SU-DHL-6 (cell line): ENCODE data around the gene HRH2.

ENCODE experiments used
- H2AFZ ChIP-seq: fragments of 200-600 bp; sonication (generic); 2 replicates; pipeline ENCODE4 v1.6.1; 2014; ENCODE audit warnings: low read depth, mild to moderate bottlenecking, moderate library complexity, mixed read lengths, antibody characterized with exemption, low read length; ENCODE audit not compliant: severe bottlenecking
- H3F3A ChIP-seq: fragments of 200-600 bp; shearing (Covaris generic); 2 replicates; pipeline ENCODE4 v1.6.0; 2016; ENCODE audit warnings: antibody characterized with exemption, mild to moderate bottlenecking; ENCODE audit not compliant: insufficient read depth
- H3K27ac ChIP-seq: fragments of 200-600 bp; sonication (generic); 2 replicates; pipeline ENCODE4 v1.5.1; 2016; ENCODE audit warnings: low read depth, mild to moderate bottlenecking, low read length, moderate library complexity, mixed read lengths
- H3K27me3 ChIP-seq: fragments of 200-600 bp; sonication (generic), shearing (Covaris generic); 2 replicates; pipeline ENCODE4 v1.6.0; 2014; ENCODE audit warnings: mild to moderate bottlenecking, low read length
- H3K36me3 ChIP-seq: fragments of 200-600 bp; sonication (generic); 2 replicates; pipeline ENCODE4 v1.6.1; 2014; ENCODE audit warnings: mild to moderate bottlenecking, low read length, mixed read lengths
- H3K4me2 ChIP-seq: fragments of 300-600, 200-600 bp; shearing (Covaris generic), sonication (generic); 2 replicates; pipeline ENCODE4 v1.6.0; 2014; ENCODE audit warnings: low read length, low read depth, mild to moderate bottlenecking; ENCODE audit not compliant: poor library complexity, severe bottlenecking
- H3K4me3 ChIP-seq: fragments of 200-600 bp; sonication (generic); 2 replicates; pipeline ENCODE4 v1.5.1; 2014; ENCODE audit warnings: antibody characterized with exemption, low read length, mild to moderate bottlenecking, mixed read lengths; ENCODE audit not compliant: insufficient read depth, poor library complexity, severe bottlenecking
- H3K79me2 ChIP-seq: fragments of 200-600 bp; sonication (generic); 2 replicates; pipeline ENCODE4 v1.6.1; 2014; ENCODE audit warnings: mild to moderate bottlenecking, low read length, moderate library complexity; ENCODE audit not compliant: insufficient read depth
- H3K9ac ChIP-seq: fragments of 200-600 bp; sonication (generic); 2 replicates; pipeline ENCODE4 v1.7.0; 2014; ENCODE audit warnings: mild to moderate bottlenecking, low read length
- H3K9me2 ChIP-seq: fragments of 200-600 bp; sonication (generic); replicated peaks from 2 replicates; pipeline ENCODE4 v1.6.1; 2014; ENCODE audit warnings: low read length; ENCODE audit not compliant: insufficient read depth
- H3K9me3 ChIP-seq: fragments of 200-600 bp; sonication (generic); 2 replicates; pipeline ENCODE4 v1.6.1; 2014; ENCODE audit warnings: low read length, mixed read lengths; ENCODE audit not compliant: insufficient read depth
- H4K20me1 ChIP-seq: fragments of 200-600 bp; sonication (generic); 2 replicates; pipeline ENCODE4 v1.6.1; 2014; ENCODE audit warnings: low read depth, mild to moderate bottlenecking, antibody characterized with exemption, low read length, moderate library complexity, mixed read lengths
- EZH2phosphoT487 ChIP-seq: fragments of 200-600 bp; sonication (generic), shearing (Covaris generic); conservative IDR thresholded peaks from 2 replicates; pipeline ENCODE4 v1.6.1; 2018; ENCODE audit warnings: mild to moderate bottlenecking, antibody characterized with exemption, low read length, moderate library complexity, mixed read lengths
- TF ChIP-seq, protein P1 (sequence below): fragments of 200-600 bp; sonication (generic); IDR thresholded peaks from one replicate; pipeline ENCODE4 v1.5.1; 2017; ENCODE audit warnings: antibody characterized with exemption, mild to moderate bottlenecking, low read length, moderate library complexity; ENCODE audit not compliant: insufficient read depth, poor library complexity, severe bottlenecking

Gene HRH2

GRCh38 chr5:175678074-175678473, 20.2 kb downstream of the HRH2 start:
- Histone ChIP-seq H4K20me1 (no peaks in the 10 kb centered on the region), H3K27ac (no peak overlapping the region), H3K9me3 (no peaks in the 10 kb centered on the region), H3K4me3 (no peak overlapping the region), H3K79me2 (no peaks in the 10 kb centered on the region), H3K36me3 (no peaks in the 10 kb centered on the region), H3K4me2 (no peak overlapping the region), H3F3A (no peaks in the 10 kb centered on the region), H3K27me3 (no peaks in the 10 kb centered on the region), H2AFZ (no peak overlapping the region), H3K9me2 (no peaks in the 10 kb centered on the region), H3K9ac (no peak overlapping the region)
- no peak for TF ChIP-seq EZH2phosphoT487
- TF ChIP-seq, protein P1, sequence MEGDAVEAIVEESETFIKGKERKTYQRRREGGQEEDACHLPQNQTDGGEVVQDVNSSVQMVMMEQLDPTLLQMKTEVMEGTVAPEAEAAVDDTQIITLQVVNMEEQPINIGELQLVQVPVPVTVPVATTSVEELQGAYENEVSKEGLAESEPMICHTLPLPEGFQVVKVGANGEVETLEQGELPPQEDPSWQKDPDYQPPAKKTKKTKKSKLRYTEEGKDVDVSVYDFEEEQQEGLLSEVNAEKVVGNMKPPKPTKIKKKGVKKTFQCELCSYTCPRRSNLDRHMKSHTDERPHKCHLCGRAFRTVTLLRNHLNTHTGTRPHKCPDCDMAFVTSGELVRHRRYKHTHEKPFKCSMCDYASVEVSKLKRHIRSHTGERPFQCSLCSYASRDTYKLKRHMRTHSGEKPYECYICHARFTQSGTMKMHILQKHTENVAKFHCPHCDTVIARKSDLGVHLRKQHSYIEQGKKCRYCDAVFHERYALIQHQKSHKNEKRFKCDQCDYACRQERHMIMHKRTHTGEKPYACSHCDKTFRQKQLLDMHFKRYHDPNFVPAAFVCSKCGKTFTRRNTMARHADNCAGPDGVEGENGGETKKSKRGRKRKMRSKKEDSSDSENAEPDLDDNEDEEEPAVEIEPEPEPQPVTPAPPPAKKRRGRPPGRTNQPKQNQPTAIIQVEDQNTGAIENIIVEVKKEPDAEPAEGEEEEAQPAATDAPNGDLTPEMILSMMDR: no peak

DNA sequence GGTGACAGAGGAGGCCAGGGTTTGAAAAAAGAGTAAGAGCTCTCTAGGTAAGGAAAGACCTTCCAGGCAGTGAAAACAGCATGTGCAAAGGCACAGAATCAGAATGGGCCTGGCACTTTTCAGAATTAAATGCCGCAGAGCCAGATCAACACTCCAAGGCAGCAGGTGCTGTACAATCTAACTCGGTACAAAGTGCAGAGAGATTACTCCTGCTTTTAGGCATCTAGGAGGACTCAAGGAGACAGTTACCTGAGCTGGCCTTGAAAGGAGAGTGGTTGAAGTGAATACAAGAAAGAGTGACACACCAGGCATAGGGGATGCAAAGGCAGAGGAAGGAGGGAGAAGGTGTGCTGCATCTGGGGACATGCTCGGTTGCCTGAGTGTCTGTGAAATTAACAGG, 21.5 kb downstream of the HRH2 start:
- no peaks in the 10 kb centered on the region for H3K9me3 ChIP-seq
- no peak overlapping the region for H3K9ac ChIP-seq
- no peaks in the 10 kb centered on the region for H3K9me2 ChIP-seq
- H3F3A ChIP-seq: no peaks in the 10 kb centered on the region
- H4K20me1 ChIP-seq: no peaks in the 10 kb centered on the region
- H3K4me3 ChIP-seq: no peak overlapping the region
- H3K27ac ChIP-seq: no peak overlapping the region
- TF ChIP-seq, protein P1: no peak
- TF ChIP-seq EZH2phosphoT487: no peak
- no peaks in the 10 kb centered on the region for H3K36me3 ChIP-seq
- H2AFZ ChIP-seq: no peak overlapping the region
- no peaks in the 10 kb centered on the region for H3K27me3 ChIP-seq
- H3K4me2 ChIP-seq: no peak overlapping the region
- H3K79me2 ChIP-seq: no peaks in the 10 kb centered on the region

GRCh38 chr5:175680020-175680419, 22.1 kb downstream of the HRH2 start:
- no peaks in the 10 kb centered on the region for H3K9me2 ChIP-seq
- H4K20me1 ChIP-seq: no peaks in the 10 kb centered on the region
- no peaks in the 10 kb centered on the region for H3F3A ChIP-seq
- no peak overlapping the region for H3K27ac ChIP-seq
- no peak overlapping the region for H2AFZ ChIP-seq
- no peak overlapping the region for H3K4me2 ChIP-seq
- no peak for TF ChIP-seq EZH2phosphoT487
- TF ChIP-seq, protein P1: no peak
- no peaks in the 10 kb centered on the region for H3K36me3 ChIP-seq
- no peak overlapping the region for H3K9ac ChIP-seq
- no peak overlapping the region for H3K4me3 ChIP-seq
- no peaks in the 10 kb centered on the region for H3K27me3 ChIP-seq
- H3K79me2 ChIP-seq: no peaks in the 10 kb centered on the region
- no peaks in the 10 kb centered on the region for H3K9me3 ChIP-seq
